Common myeloid progenitor, CD34-positive (primary cell): ENCODE results near the gene EIF4A2.
"Not testable (repeated sequence)": the region's sequence is repeated elsewhere in the genome, so short reads cannot be mapped to it uniquely, and the experiment has no call there.

Experiments used
- CTCF ChIA-PET: fragments of 350-600 bp; sonication (Branson Sonifier 250); formaldehyde crosslinking; loops from one replicate; lab custom pipeline; 2021; ENCODE audit warnings: antibody characterized with exemption; lab: Charles Lee
- POLR2A ChIA-PET: fragments of 350-600 bp; sonication (Branson Sonifier 250); formaldehyde crosslinking; loops from one replicate; lab custom pipeline; 2021; ENCODE audit warnings: antibody characterized with exemption; lab: Charles Lee
- DNase-seq, 3 donors: peaks; one replicate each; pipeline versions ENCODE4 v3.0.0 to v3.0.0-alpha.2; 2013
- H3K27ac ChIP-seq, 2 experiments: 1 replicate in 1 of 2; 2 replicates in 1 of 2; pipeline ENCODE4 v1.7.0; 2013; ENCODE audit warnings: inconsistent platforms in 2 of 2, low read length in 2 of 2, mild to moderate bottlenecking in 2 of 2, low read depth in 1 of 2, moderate library complexity in 1 of 2; ENCODE audit not compliant: severe bottlenecking in 2 of 2, insufficient read depth in 1 of 2, poor library complexity in 1 of 2
- H3K27me3 ChIP-seq, 5 experiments: replicated peaks in 2 of 5; 1 replicate in 3 of 5; 2 replicates in 2 of 5; pipeline versions ENCODE4 v1.6.1 to v1.7.0; 2013; ENCODE audit warnings: low read length in 4 of 5, mild to moderate bottlenecking in 2 of 5, moderate library complexity in 2 of 5, inconsistent platforms in 1 of 5; ENCODE audit not compliant: insufficient read depth in 5 of 5, control insufficient read depth in 4 of 5
- H3K36me3 ChIP-seq, 4 experiments: 1 replicate in 2 of 4; 2 replicates in 2 of 4; pipeline versions ENCODE4 v1.6.1 to v1.7.0; 2013; ENCODE audit warnings: low read length in 3 of 4, control low read depth in 1 of 4, mild to moderate bottlenecking in 1 of 4; ENCODE audit not compliant: control insufficient read depth in 4 of 4, insufficient read depth in 4 of 4
- H3K4me1 ChIP-seq, 4 experiments: 1 replicate in 3 of 4; 2 replicates in 1 of 4; pipeline versions ENCODE4 v1.6.1 to v1.7.1; 2013; ENCODE audit warnings: low read length in 3 of 4, mild to moderate bottlenecking in 3 of 4, control low read depth in 1 of 4, inconsistent platforms in 1 of 4, moderate library complexity in 1 of 4; ENCODE audit not compliant: control insufficient read depth in 4 of 4, insufficient read depth in 4 of 4; ENCODE audit errors: control extremely low read depth in 1 of 4
- H3K4me3 ChIP-seq, 7 experiments: 1 replicate in 4 of 7; 2 replicates in 3 of 7; pipeline versions ENCODE4 v1.5.1 to v1.7.0; 2013; ENCODE audit warnings: mild to moderate bottlenecking in 7 of 7, low read length in 6 of 7, moderate library complexity in 6 of 7, inconsistent platforms in 2 of 7, low read depth in 2 of 7, control low read depth in 1 of 7; ENCODE audit not compliant: insufficient read depth in 4 of 7, control insufficient read depth in 1 of 7; ENCODE audit errors: extremely low read depth in 1 of 7
- H3K9me3 ChIP-seq, 5 experiments: 1 replicate in 4 of 5; 2 replicates in 1 of 5; pipeline versions ENCODE4 v1.6.1 to v1.7.1; 2013; ENCODE audit warnings: low read length in 4 of 5, mild to moderate bottlenecking in 2 of 5, inconsistent platforms in 1 of 5, low read depth in 1 of 5, moderate library complexity in 1 of 5; ENCODE audit not compliant: control insufficient read depth in 4 of 5, insufficient read depth in 2 of 5; ENCODE audit errors: control extremely low read depth in 1 of 5
- WGBS: methylation state at CpG from one replicate; pipeline ENCODE4 v1.1.5; 2013; ENCODE audit not compliant: insufficient coverage; 5-methylcytosine and 5-hydroxymethylcytosine counted together

Gene EIF4A2

DNA sequence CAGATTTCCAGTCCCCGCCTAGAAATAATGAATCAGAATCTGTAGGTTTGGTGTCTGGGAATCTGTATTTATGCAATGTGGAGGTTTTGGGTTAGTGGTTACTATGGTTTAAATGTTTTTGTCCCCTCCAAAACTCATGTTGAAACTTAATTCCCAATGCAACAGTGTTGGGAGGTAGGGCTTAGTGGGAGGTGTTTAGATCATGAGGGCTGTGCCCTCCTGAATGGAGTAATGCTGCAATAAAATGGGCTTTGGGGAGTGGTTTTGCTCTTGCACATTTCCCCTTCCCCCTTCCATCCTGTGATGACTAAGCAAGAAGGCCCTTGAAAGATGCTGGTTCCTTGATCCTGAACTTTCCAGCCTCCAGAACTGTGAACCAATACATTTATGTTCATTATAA is 32.1 kb downstream of the EIF4A2 start:
- H3K4me3 ChIP-seq = no peak overlapping the region
- no peaks in the 10 kb centered on the region for H3K9me3 ChIP-seq
- 100% methylated on average over 1 of the region's 1 CpG for WGBS
- no peaks in the 10 kb centered on the region for H3K27me3 ChIP-seq
- ChIA-PET CTCF (no interaction called here), POLR2A (no interaction called here)
- H3K27ac ChIP-seq = no peak overlapping the region
- no peaks in the 10 kb centered on the region for H3K36me3 ChIP-seq
- DNase-seq = peak in 2 of 3 donors; percentile 31 to 39
- peaks cover 0 to 11% (median 3%) of the 10 kb centered on the region in 4 experiments for H3K4me1 ChIP-seq

DNA sequence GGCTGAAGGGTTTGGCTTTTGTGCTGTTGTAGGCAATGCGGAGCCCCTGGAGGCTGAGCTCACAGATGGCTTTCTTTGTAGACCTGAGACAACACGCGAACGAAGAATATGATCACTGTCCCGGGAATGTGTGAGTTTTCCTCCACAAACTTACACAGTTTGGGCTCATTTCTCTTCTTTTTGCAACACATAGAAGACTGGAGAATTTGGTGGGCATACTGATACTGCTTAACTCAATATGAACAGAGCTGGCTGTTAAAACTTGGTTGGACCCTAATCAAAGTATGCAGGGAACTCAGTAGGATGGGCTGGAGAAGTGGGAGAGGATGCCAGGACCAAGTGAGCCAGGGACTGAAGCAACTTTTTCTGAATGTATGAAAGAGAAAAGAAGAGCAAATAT is 35.1 kb downstream of the EIF4A2 start:
- DNase-seq = no peak
- Histone ChIP-seq H3K36me3 (no peaks in the 10 kb centered on the region), H3K4me3 (no peak overlapping the region), H3K27me3 (peaks cover 0 to 3% (median 0%) of the 10 kb centered on the region in 5 experiments), H3K4me1 (peaks cover 0 to 11% (median 3%) of the 10 kb centered on the region in 4 experiments), H3K27ac (no peak overlapping the region), H3K9me3 (no peaks in the 10 kb centered on the region)
- CTCF ChIA-PET = interaction anchor here (0.5 to 7.0 kb wide), 4 partner anchors 12 to 269 kb away, joined by 3 to 78 read pairs (median 4); partner anchors contain the start of gene AHSG
- POLR2A ChIA-PET = interaction anchor here (1.5 kb wide), 1 partner anchor 35 kb away, joined by 6 read pairs; the partner anchor contains the start of gene EIF4A2
- WGBS = 100% methylated on average over 1 of the region's 5 CpGs

DNA sequence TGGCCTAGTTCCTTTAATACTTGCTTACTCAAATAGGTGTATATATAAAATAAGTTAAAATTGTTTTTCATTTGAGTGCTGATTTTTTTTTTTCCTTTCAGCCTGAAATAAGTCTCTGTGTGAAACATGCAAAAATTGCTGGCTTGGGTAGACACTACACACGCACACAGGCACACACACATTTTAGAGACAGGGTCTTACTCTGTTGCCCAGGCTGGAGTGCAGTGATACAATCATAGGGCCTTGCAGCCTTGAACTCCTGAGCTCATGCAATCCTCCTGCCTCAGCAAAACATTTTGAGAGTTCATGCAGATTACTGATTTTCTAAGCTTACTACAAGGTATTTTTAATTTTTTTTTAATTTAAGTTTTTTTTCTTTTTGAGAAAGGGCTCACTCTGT is 35.6 kb downstream of the EIF4A2 start:
- peaks cover 0 to 5% (median 0%) of the 10 kb centered on the region in 5 experiments for H3K27me3 ChIP-seq
- no peaks in the 10 kb centered on the region for H3K9me3 ChIP-seq
- H3K36me3 ChIP-seq = no peaks in the 10 kb centered on the region
- ChIA-PET CTCF (interaction anchor here (0.5 to 7.0 kb wide), 8 partner anchors 10 to 844 kb away, joined by 3 to 78 read pairs (median 4); partner anchors contain the start of gene AHSG), POLR2A (interaction anchor here (1.5 kb wide), 1 partner anchor 35 kb away, joined by 6 read pairs; the partner anchor contains the start of gene EIF4A2)
- no peak for DNase-seq
- 100% methylated on average over 1 of the region's 1 CpG for WGBS
- peaks cover 0 to 13% (median 3%) of the 10 kb centered on the region in 4 experiments for H3K4me1 ChIP-seq
- no peak overlapping the region for H3K4me3 ChIP-seq
- H3K27ac ChIP-seq = no peak overlapping the region

DNA sequence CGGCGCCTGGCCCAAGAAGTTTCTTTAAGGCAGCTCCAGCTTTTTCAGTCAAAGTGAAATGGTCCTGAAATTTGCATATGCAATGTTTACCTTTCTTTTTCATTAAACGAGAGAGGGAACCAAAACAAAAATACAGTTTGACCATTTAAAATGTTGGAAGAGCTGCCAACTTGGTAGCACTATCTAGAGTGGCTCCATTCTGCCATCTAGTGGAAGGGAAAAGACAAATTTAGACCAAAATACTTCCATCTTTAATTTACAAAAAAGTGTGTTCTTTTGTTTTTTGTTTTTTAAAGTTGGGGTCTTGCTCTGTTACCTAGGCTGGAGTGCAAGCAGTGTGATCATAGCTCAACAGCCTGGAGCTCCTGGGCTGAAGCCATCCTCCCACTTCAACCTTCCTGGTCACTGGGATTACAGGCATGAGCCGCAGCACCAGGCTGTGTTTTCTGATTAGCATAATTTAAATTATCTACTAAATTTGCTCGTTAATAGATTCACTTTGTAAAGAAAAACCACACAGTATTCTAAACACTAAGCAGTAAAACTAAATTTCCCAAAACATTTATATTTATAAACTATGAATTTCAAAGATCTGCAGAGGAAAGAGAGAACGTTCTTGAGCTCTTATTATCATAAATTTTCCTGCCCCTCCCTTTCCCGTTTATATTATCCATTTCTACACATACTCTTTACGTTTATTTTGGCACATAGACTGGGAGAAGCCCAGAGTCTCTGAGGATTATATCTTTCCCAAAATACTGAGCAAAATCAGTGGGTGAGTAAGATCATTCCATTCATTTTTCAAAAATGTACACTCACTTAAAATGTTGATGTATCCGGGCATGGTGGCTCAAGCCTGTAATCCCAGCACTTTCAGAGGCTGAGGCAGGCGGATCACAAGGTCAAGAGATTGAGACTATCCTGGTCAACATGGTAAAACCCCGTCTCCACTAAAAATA is 38.3 kb downstream of the EIF4A2 start:
- no peak overlapping the region for H3K4me3 ChIP-seq
- DNase-seq = peak; percentile 64 to 79 (median 67)
- no peaks in the 10 kb centered on the region for H3K36me3 ChIP-seq
- peaks cover 0 to 22% (median 19%) of the 10 kb centered on the region in 4 experiments for H3K4me1 ChIP-seq
- CTCF ChIA-PET = interaction anchor here (0.6 to 7.0 kb wide), 20 partner anchors 10 to 878 kb away, joined by 3 to 78 read pairs (median 3); partner anchors contain the start of gene AHSG
- peaks cover 4 to 33% (median 17%) of the 10 kb centered on the region in 5 experiments for H3K27me3 ChIP-seq
- H3K27ac ChIP-seq = no peak overlapping the region
- no peaks in the 10 kb centered on the region for H3K9me3 ChIP-seq
- WGBS = 57% methylated on average over 9 of the region's 11 CpGs
- POLR2A ChIA-PET = interaction anchor here (0.7 kb wide), 1 partner anchor 14 kb away, joined by 4 read pairs; no protein-coding TSS in a partner anchor

DNA sequence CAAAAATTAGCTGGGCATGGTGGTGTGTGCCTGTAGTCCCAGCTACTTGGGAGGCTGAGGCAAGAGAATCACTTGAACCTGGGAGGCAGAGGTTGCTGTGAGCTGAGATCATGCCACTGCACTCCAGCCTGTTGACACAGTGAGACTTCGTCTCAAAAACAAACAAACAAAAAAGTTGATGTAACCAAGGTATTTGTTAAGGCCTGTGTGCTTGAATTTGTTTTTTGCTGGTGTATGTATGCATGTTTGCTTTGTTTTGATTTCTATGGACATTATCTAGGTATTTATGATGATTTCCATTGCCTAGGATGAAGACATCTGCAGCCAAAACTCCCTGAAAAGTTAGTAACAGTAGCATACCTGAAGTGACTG is 39.0 kb downstream of the EIF4A2 start:
- WGBS = no CpG with 5 or more reads among the region's 1 CpG
- H3K36me3 ChIP-seq, H3K9me3 ChIP-seq, POLR2A ChIA-PET, H3K27ac ChIP-seq, DNase-seq, H3K4me3 ChIP-seq: not testable (repeated sequence)
- CTCF ChIA-PET = interaction anchor here (1.1 to 7.0 kb wide), 9 partner anchors 9 to 839 kb away, joined by 3 to 78 read pairs (median 4); partner anchors contain the start of gene AHSG
- H3K27me3 ChIP-seq = peaks cover 4 to 33% (median 17%) of the 10 kb centered on the region in 5 experiments
- H3K4me1 ChIP-seq = peaks cover 0 to 27% (median 23%) of the 10 kb centered on the region in 4 experiments

DNA sequence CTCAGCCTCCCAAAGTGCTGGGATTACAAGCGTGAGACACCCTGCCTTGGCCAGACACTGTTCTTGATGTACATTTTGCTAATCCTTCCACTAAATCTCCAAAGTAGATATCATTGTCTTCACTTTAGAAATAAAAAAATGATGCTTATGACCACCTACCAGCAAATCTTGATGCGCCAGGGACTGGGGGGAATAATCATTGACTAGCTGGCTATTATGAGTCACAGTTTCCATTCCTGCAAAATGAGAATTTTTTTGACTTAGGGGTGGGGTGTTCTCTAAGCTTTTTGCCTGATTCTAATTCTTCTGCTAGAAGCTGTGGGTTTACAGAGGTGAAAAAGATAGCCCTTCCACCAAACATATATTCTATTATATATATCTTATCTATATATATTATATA is 40.0 kb downstream of the EIF4A2 start:
- H3K4me3 ChIP-seq = no peak overlapping the region
- POLR2A ChIA-PET = no interaction called here

More for the DNA sequence above, 40.0 kb downstream of the EIF4A2 start:
- H3K36me3 ChIP-seq = no peaks in the 10 kb centered on the region
- peaks cover 0 to 30% (median 28%) of the 10 kb centered on the region in 4 experiments for H3K4me1 ChIP-seq
- WGBS = no CpG with 5 or more reads among the region's 2 CpGs
- peak in 1 of 3 donors; percentile 22 for DNase-seq
- peaks cover 6 to 40% (median 19%) of the 10 kb centered on the region in 5 experiments for H3K27me3 ChIP-seq
- H3K9me3 ChIP-seq = no peaks in the 10 kb centered on the region
- no peak overlapping the region for H3K27ac ChIP-seq
- CTCF ChIA-PET = interaction anchor here (7.0 kb wide), 1 partner anchor 208 kb away, joined by 78 read pairs; the partner anchor contains the start of gene AHSG
